GM12878 (cell line): ENCODE measurements around the gene SLC2A2. TPM values are rescaled to one million over a fixed set of nuclear protein-coding genes. Genes with fewer than 3 reads are reported as not detected.
A peak's percentile ranks its signal among the peaks of the same experiment; 100 is the strongest.

Source experiments
- ATAC-seq: fragments of 200-7000 bp; cut with Tn5 transposase; 3 replicates; pipeline ENCODE4 v1.9.1; 2020; ENCODE audit warnings: mild to moderate bottlenecking, moderate library complexity
- BruUV-seq: library from RNA; stranded (reverse); fragments of 400-500 nt; replicated peaks from 2 replicates; lab custom pipeline; 2021; lab: Mats Ljungman, UMichigan
- CTCF ChIA-PET: fragments of 300-600 bp; sonication (Branson Sonifier 250); formaldehyde crosslinking; extraction: SDS; loops from one replicate; lab custom pipeline; 2021; ENCODE audit warnings: inconsistent platforms; lab: Yijun Ruan, JAX
- POLR2A ChIA-PET: fragments of 350-600 bp; formaldehyde crosslinking; extraction: SDS; loops from one replicate; lab custom pipeline; 2021; ENCODE audit warnings: inconsistent platforms; lab: Charles Lee
- RAD21 ChIA-PET: fragments of 300-600 bp; sonication (Branson Sonifier 250); formaldehyde crosslinking; loops from one replicate; lab custom pipeline; 2023; ENCODE audit warnings: antibody characterized with exemption; ENCODE audit not compliant: unreplicated experiment; lab: Charles Lee
- SMC1A ChIA-PET: fragments of 300-600 bp; sonication (Branson Sonifier 250); formaldehyde crosslinking; loops from one replicate; lab custom pipeline; 2023; ENCODE audit not compliant: unreplicated experiment, uncharacterized antibody; lab: Charles Lee
- DNase-seq: peaks from one replicate; pipeline ENCODE4 v3.0.0-alpha.2; 2011; ENCODE audit warnings: low read depth, low spot score
- FAIRE-seq: peaks from 3 replicates; lab custom pipeline; 2011; peaks lifted over from hg19 to GRCh38; lab: Jason Lieb, UNC
- H2AFZ ChIP-seq: 2 replicates; pipeline ENCODE4 v1.6.0; 2011; ENCODE audit warnings: low read depth, low read length, control low read depth; ENCODE audit not compliant: control insufficient read depth
- H3K27ac ChIP-seq: 2 replicates; pipeline ENCODE4 v1.5.1; 2011; ENCODE audit warnings: control low read depth; ENCODE audit not compliant: control insufficient read depth, insufficient read depth
- H3K27me3 ChIP-seq, 2 experiments: replicated peaks in 1 of 2; 2 replicates each; pipeline versions ENCODE4 v1.6.0 to v1.6.1; 2011; ENCODE audit warnings: low read length in 1 of 2; ENCODE audit not compliant: control insufficient read depth in 2 of 2, insufficient read depth in 2 of 2
- H3K36me3 ChIP-seq, 2 experiments: 2 replicates each; pipeline ENCODE4 v1.5.1; 2011; ENCODE audit warnings: low read length in 1 of 2; ENCODE audit not compliant: control insufficient read depth in 2 of 2, insufficient read depth in 2 of 2
- H3K4me1 ChIP-seq: 2 replicates; pipeline ENCODE4 v1.6.1; 2011; ENCODE audit warnings: mild to moderate bottlenecking, low read length, moderate library complexity, mixed read lengths; ENCODE audit not compliant: control insufficient read depth, insufficient read depth
- H3K4me2 ChIP-seq: 2 replicates; pipeline ENCODE4 v1.6.0; 2011; ENCODE audit warnings: control low read depth; ENCODE audit not compliant: control insufficient read depth, insufficient read depth
- H3K4me3 ChIP-seq: fragments of 200-600 bp; sonication (generic); 2 replicates; pipeline ENCODE4 v1.5.1; 2016
- H3K79me2 ChIP-seq: 2 replicates; pipeline ENCODE4 v1.6.0; 2011; ENCODE audit warnings: low read length; ENCODE audit not compliant: control insufficient read depth, insufficient read depth
- H3K9ac ChIP-seq: 2 replicates; pipeline ENCODE4 v1.8.0; 2011; ENCODE audit warnings: low read length, control low read depth, mixed read lengths; ENCODE audit not compliant: control insufficient read depth, insufficient read depth
- H3K9me3 ChIP-seq: replicated peaks from 3 replicates; pipeline ENCODE4 v1.5.1; 2011; ENCODE audit warnings: mild to moderate bottlenecking, low read length; ENCODE audit not compliant: control insufficient read depth, insufficient read depth
- H4K20me1 ChIP-seq: 2 replicates; pipeline ENCODE4 v1.6.0; 2011; ENCODE audit not compliant: control insufficient read depth, insufficient read depth
- BCL3 ChIP-seq: IDR thresholded peaks from 2 replicates; pipeline ENCODE4 v1.6.1; 2011; ENCODE audit warnings: borderline replicate concordance, low read depth, mild to moderate bottlenecking, moderate library complexity, low read length; ENCODE audit not compliant: insufficient read depth, poor library complexity, severe bottlenecking
- IKZF2 ChIP-seq, 2 experiments: fragments of 450-650 bp; IDR thresholded peaks; 2 replicates each; pipeline ENCODE4 v1.6.1; 2017; ENCODE audit warnings: mild to moderate bottlenecking in 2 of 2, moderate library complexity in 2 of 2
- NFXL1 ChIP-seq: fragments of 450-650 bp; IDR thresholded peaks from 2 replicates; pipeline ENCODE4 v1.6.1; 2017; ENCODE audit warnings: antibody characterized with exemption, mild to moderate bottlenecking, borderline replicate concordance
- NFYB ChIP-seq: IDR thresholded peaks from 2 replicates; pipeline ENCODE4 v1.6.1; 2011; ENCODE audit warnings: low read depth, mild to moderate bottlenecking, low read length, improper control_type of control experiment, moderate library complexity; ENCODE audit not compliant: insufficient read depth
- PBX3 ChIP-seq: IDR thresholded peaks from 2 replicates; pipeline ENCODE4 v1.6.1; 2011; ENCODE audit warnings: mild to moderate bottlenecking, low read depth, low read length, moderate library complexity; ENCODE audit not compliant: insufficient replicate concordance
- WRNIP1 ChIP-seq: IDR thresholded peaks from 2 replicates; pipeline ENCODE4 v1.6.1; 2011; ENCODE audit warnings: low read depth, low read length, improper control_type of control experiment, borderline replicate concordance
- WGBS: methylation state at CpG from one replicate; pipeline ENCODE4 v1.1.6; 2016; ENCODE audit warnings: low lambda C conversion rate; ENCODE audit not compliant: insufficient replicate concordance, insufficient coverage; ENCODE audit errors: missing lambda C conversion rate; 5-methylcytosine and 5-hydroxymethylcytosine counted together
- in situ Hi-C: fragments of 300-500 bp; cut with MboI; formaldehyde crosslinking; loops from 9 replicates; pipeline ENCODE4 v1.14.3; 2018; ENCODE audit warnings: mixed read lengths
- intact Hi-C: fragments of 100-400 bp; cut with micrococcal nuclease; formaldehyde crosslinking; loops from one replicate; pipeline ENCODE4 v1.14.2; 2022; ENCODE audit not compliant: unreplicated experiment
- polyA plus RNA-seq, 11 experiments: library from polyadenylated mRNA; depleted of rRNA in 4 of 11; unstranded in 6 of 11; stranded (reverse) in 5 of 11; fragments of >200 nt; fragmentation: Nextera tagmentation in 4 of 11; fragmentation: Illumina TruSeq in 1 of 11; extraction: Ambion mirVana in 4 of 11; extraction: Trizol in 1 of 11; gene quantifications; 1 replicate in 1 of 11; 2 replicates in 10 of 11; pipeline versions ENCODE4 v1.2.1 to v1.2.3, GENCODE V29; 2011 to 2016; ENCODE audit warnings: inconsistent platforms in 2 of 11, missing spikeins in 2 of 11, low read depth in 1 of 11
- total RNA-seq, 4 experiments: library from RNA; depleted of rRNA in 3 of 4; stranded (reverse); fragments of >200 nt in 3 of 4; fragmentation: Illumina TruSeq in 1 of 4; extraction: Trizol in 1 of 4; gene quantifications; 2 replicates each; pipeline versions ENCODE4 v1.2.1 to v1.2.3, GENCODE V29; 2013 to 2021

Gene SLC2A2
- total and polyA plus RNA-seq, 10 of the 15 experiments (the other 5 are each of a cell fraction or from before 2014, with no cell fraction given) = 0.04 to 0.10 (median 0.04) TPM; not detected in 7

- no peaks in the 10 kb centered on the region for H3K36me3 ChIP-seq
- peaks cover 0 to 6% of the 10 kb centered on the region in 2 experiments; a peak in 1 of 4 replicates for H3K27me3 ChIP-seq
- no peaks in the 10 kb centered on the region for H3K9me3 ChIP-seq
- DNase-seq (no peak), ATAC-seq (no peak; the same call in 2 of the 3 replicates), FAIRE-seq (peak; percentile 44)
- BruUV-seq = no TSS peak
- H3K27ac ChIP-seq = no peak overlapping the region
- H3K4me3 ChIP-seq = no peak overlapping the region
- ChIA-PET RAD21 (no interaction called here), SMC1A (interaction anchor here (1.0 kb wide), 2 partner anchors 25 to 834 kb away, joined by 3 read pairs; no protein-coding TSS in a partner anchor), POLR2A (no interaction called here), CTCF (interaction anchor here (2.1 kb wide), 1 partner anchor 12 kb away, joined by 6 read pairs; no protein-coding TSS in a partner anchor)
- H3K4me1 ChIP-seq = no peaks in the 10 kb centered on the region
- H3K79me2 ChIP-seq = no peaks in the 10 kb centered on the region
- H3K9ac ChIP-seq = no peak overlapping the region
- TF ChIP-seq IKZF2 (IDR thresholded peaks at IDR 0.05) = no peak
- no peak for TF ChIP-seq NFYB
- TF ChIP-seq NFXL1 = no peak
- TF ChIP-seq BCL3 = peak; percentile 82
- TF ChIP-seq WRNIP1 = no peak
- TF ChIP-seq PBX3 = peak; percentile 4
- no peaks in the 10 kb centered on the region for H4K20me1 ChIP-seq
- 17% methylated on average over 2 of the region's 2 CpGs for WGBS
- H2AFZ ChIP-seq = no peak overlapping the region
- no peak overlapping the region for H3K4me2 ChIP-seq
- in situ Hi-C loops = no loop called here
- intact Hi-C loops = no loop called here
Measured at GRCh38 chr3:170999737-171000242, 26.7 kb downstream of the SLC2A2 start.
